Stimulated activated CD8-positive, alpha-beta memory T cell treated with anti-CD3 and anti-CD28 coated beads, Interleukin-15, amount 100 ng/mL, for 48 hours (primary cell): ENCODE measurements around the gene DENND1A.

ENCODE experiments used
- DNase-seq, 2 donors: peaks; one replicate each; pipeline ENCODE4 v3.0.0-alpha.2; 2020; ENCODE audit warnings: low read depth in 2 of 2

DENND1A gene

DNA sequence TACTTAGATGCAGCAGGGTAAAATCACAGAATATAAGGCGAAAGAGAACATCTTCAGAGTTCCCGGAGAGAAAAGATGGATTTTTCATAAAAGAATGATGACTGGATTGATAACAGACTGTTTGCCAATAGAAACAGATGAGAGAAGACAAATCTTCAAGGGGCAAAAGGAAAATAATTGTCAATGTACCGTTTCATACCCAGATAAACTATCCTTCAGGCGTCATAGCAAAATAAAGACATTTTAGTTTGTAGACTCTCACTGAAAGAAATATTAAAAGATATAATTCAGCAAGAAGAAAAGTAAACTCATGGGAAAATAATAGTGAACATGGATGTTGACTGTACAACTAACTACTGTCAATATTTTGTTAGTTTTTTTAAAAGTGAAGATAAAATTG lies 399.7 kb downstream of the DENND1A start:
- DNase-seq, result no peak

DNA sequence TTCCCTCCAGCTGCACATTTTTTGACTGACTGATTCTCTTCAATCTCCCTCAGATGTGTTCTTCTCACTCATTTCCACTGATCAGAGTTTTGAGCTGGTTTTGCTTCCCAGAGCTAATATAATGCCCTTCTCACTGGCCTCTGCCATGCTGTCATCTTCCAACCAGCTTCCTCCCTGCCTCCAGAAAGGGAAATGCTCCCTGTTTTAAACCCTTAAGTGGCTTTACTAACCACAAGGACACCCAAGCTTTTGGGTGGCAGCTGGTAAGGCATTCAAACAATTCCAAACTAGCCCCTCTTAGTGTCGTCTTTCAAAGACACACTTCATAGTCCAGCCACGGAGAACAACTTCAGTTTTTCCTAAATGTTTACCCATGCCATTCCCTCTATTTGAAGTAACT lies 401.4 kb downstream of the DENND1A start:
- DNase-seq, result no peak

DNA sequence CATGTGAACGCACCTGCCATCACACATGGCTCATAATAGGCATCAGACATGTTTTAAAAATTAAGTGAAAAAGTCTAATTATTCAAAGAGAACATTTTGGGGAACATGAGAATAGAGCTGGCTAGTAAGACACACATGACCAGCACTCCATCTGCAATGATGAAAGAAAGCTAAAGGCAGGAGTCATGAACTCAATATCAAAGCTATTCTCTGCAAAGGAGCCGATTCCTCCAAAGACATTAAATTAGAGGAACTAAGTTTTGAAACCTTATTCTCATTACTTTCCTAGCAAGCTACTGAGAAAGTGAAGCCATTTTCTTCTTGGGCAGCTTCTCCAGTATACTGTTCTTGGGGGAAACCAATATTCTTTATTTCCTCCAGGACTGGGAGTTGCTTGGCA lies 401.9 kb downstream of the DENND1A start:
- no peak for DNase-seq

DNA sequence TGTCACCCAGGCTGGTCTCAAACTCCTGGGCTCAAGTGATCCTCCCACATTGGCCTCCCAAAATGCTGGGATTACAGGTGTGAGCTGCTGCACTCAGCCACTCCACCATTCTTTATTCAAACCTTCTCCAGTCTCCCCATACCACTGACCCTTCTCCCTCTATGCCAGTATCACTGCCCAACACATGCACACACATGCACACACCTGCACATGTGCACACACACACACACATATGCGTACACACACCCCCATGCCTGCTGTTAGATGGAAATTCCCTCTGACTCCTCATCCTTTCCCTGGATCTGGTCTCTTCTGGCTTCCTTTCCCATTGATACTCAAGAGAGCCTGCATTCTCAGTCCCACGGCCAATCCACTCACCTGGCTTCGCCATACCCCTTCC lies 404.0 kb downstream of the DENND1A start:
- DNase-seq, result no peak

DNA sequence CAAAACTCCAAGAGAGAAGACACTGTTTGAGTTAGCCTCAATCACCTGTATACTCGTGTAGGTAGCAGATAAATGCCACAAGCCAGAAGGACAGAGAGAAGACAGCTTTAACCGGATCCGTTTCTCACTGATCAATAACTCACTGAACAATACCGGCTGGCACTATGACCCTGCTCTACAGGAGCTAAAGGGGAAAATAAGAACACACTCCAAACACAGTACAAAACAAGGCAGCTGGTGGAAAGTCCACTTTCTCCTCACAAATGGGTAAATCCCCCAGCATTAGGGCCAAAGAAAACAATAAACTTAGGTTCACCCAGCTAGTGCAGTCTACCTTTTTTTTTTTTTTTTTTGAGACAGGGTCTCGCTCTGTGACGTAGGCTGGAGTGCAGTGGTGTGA lies 404.5 kb downstream of the DENND1A start:
- no peak for DNase-seq

DNA sequence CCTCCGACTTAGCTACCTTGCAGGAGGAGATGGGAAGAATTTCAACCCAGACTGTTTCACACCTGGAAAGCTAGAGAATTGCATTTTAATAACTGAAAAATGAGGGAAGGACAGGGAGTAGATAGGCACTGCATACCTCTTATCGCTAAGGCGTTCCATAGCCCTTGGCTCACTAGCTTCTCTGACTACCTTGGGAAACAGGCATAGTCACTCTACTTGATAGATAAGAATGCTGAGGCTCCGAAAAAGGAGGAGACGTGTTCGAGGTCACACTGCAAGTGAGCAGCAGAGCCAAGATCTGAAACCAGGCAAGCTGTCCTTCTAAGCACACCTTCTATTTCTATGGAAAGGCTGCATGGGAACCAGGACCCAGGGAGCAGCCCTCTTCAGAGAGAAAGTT lies 405.1 kb downstream of the DENND1A start:
- DNase-seq, result no peak

DNA sequence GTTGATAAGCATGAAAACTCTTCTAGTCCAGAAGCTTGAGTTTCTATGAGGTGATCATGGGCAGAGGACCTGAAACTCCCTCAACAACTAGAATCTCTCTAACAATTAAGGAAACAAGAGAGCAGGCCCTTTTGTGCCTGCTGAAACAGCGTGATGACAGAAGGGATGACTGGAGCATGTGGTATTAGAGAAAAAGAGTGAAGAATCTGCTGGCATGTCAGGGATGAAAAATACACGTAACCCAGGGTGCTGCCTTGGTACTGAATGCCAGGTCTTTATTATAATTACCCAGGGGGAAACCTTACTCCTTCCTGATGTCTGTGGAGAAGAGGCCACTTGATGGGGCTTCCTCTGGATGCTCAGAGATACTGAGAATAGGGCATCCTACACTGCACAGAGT lies 406.1 kb downstream of the DENND1A start:
- DNase-seq, result no peak

DNA sequence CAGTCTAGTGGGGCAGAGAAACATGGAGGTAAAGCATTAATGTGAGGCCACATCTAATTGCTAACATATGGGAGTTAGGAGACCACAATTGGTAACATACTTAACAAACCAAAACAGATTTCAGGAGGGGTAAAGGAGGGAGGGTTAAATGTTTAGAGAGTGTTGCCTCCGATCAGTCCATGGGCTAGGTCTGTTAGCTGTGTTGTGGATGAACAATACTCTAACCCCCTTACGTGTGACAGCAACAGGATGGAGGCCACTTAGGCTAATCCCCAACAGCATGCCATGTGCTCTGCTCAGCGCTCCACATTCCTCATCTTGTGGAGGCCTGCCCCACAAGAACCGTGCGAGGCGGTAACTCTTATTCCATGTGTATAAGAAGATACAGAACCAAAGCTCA lies 406.9 kb downstream of the DENND1A start:
- no peak for DNase-seq

DNA sequence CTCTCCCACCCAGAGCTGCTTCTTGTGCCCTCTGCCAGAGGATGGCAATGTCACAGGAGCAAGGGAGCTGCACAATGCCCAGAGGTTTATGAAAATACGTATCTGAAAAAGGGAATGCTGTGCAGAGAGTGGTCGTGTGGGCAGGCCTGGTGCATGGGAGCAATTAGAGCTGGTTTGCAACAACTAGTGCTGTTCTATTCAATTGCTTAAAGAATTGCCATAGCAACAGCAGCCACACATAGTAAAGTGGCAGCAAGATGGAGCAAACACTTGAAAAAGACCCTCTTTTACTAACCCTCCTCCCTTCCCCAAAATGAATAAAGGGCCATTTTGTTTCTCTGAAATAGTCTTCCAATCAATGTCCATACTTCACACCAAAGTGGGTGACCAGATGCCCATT lies 407.7 kb downstream of the DENND1A start:
- no peak for DNase-seq

DNA sequence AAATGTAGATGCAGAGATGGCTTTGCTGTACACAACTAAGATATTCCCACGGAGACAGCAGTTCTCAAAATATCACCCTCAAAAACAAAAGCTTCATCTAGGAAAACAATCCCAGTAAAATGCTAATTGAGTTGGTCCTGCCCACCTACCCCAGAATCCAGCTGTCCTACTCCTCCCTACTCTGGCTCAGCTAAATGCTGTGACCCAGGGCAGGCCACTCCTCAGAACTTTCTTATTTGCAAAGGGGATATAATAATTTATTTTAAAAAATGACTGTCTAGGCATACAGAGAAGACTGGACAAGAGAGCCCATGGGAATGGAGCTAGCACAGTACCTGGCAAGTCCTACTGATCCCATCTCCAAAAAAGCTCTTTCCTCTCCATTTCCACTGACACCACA lies 411.6 kb downstream of the DENND1A start:
- no peak for DNase-seq

DNA sequence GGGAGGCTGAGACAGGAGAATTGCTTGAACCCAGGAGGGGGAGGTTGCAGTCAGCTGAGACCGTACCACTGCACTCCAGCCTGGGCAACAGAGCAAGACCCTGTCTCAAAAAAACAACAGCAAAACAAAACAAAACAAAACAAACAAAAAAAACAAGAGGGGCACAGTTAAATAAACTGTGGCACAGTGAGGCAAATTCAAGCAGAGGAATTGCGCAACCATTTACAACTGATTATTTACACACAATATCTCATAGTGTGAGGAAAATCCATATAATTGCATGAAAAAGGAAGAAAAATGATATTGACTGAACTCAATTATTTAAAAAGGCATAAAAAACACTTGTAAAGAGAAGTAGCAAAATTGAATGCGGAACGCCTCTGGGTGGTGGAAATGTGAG lies 412.4 kb downstream of the DENND1A start:
- DNase-seq, result no peak

DNA sequence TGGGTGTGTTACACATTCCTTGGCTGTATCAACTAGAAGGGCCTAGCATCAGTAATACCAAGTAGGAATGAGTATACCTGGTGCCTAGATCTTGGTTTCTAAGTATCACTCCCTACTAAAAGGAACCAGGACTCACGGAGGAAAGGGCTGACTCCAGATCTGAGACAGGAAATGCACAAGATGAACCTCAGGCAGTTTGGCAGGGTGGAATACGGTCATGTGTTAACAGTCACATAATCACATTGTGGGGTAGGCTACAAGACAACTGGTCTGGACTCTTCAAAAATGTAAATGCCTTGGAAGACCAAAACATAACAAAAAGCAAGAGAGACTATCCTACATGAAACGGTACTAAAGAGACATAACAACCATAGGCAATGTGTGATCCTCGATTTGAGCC lies 415.2 kb downstream of the DENND1A start:
- DNase-seq, result no peak

DNA sequence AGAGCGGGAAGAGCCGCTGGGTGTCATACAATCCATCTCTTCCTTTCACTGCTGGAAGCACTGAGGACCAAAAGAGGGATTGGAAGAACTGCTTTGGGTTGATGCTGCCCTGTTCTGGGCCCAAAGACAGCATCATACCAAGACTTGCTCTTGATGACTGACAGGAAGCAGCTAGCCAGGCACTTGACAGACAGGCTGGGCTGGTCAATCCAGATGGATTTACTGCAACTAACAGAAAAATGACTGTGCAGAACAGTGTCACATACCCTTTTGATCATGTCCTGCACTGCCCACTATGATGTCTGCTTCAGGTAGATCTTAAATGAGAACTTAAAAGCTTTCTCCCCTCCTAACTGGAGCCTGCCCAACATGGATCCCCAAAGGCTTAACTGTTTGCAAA lies 416.4 kb downstream of the DENND1A start:
- no peak for DNase-seq

DNA sequence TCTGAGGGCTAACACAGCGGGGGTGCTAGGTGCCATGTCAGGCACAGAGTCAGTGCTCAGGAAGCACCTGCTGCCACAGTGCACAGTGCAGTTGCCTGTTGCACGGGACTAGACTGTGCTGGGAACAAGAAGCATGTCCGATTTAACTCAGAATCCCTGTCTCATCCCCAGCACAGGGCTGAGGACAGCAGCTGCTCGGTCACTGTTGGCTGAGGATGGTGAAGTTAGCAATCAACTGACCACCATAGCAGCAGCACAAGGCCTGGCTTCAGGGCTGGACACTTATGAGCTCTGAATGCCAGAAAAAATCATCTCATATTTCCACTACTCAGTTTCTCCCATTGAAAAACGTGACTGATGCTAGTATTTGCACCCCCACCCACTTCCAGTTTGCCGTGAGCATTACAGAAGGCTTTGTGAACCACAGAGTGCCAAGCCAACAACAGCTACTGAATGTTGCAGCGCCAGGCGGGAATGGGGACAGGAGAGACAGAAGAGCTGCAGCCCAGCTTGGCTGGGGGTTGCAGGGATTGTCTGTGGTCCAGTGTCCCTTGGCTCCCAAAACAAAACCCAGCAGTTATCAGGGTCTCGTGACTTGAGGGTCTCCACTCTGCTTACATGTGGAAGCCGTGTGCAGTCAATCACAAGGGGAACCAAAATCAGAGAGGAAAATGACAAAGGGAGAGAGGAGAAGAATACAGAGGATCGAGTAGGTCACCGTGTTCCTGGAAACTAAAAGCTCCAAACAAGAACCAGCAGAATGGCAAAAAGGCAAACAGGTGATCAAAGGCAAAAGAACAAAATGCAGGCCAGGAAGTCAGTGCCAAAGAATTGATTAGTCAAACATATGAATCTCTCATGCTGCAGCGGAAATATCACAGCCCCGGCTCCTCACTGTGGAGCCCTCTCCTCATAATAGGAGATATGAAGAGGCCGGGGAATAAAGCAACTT lies 418.3 kb downstream of the DENND1A start:
- DNase-seq, result no peak

DNA sequence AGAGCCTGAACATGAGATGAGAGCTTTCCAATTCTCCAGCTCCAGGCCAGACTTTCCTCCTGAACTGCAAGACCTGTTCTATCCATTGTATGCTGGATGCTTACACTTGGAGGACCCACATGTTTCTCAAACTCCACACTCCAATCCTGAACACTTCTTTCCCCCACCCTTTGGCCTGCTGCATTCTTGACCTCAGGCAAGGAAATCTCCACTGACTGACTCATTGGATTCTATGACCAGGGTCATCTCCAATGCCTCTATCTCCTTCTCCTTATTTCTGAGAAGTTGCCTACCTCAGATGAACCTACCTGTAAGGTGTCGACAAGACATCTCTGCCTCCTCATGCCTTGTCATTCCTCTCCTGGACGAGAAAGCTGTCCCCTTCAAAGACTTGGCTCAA lies 420.3 kb downstream of the DENND1A start:
- no peak for DNase-seq

DNA sequence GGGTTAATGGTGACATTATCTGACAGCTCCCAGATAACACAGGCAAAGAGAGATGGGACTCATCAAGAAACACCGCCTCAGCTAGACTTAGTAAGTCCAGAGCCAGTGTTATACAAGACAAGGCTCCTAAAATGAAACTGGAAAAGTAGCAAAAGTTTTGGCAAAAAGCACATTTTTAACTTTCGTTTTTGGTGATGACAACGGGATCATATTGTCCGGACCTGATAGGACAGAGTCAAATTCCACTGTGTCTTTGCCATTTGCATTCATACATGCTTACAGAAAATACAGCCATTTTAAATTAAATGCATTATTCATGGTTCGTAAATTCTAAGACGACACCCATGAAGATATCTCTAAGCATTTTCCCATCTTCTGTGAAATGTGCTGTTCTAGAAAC lies 421.9 kb downstream of the DENND1A start:
- no peak for DNase-seq

DNA sequence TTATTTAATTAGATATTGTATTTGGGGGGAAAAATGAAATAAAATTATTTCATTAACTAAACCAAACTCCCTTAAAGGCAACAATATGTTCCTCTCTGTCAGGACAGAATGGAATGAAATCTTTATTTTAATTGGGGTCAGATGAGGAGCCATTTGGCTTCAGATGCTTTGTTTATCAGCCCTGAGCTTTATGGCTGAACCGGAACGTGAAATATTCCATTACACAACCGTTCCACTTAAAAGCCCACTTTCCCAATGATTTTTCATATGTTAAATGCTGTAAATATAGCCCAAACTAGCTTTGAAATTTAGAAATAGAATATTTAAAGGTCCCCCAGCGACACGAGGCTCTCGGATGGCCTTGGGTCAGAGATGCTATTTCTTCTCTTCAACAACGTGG lies 424.4 kb downstream of the DENND1A start:
- no peak for DNase-seq

DNA sequence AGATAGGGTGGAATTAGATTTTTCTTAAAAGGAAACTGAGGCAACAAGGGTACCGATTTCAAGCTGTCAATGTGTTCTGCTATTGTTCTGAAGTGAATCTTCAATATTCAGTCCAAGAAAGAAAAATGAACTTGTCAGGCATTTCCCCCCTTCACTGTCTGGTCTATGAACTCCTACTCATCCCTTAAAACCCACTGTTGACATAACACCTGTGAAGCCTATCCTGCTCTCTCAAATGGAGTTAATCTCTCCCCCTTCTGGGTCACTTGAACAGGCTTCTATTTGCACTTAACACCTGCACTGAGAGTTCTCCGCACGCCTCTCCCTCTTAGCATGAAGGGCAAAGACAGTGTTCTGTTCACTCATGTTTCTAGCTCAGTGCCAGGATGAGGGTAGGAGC lies 429.6 kb downstream of the DENND1A start:
- DNase-seq, result no peak

DNA sequence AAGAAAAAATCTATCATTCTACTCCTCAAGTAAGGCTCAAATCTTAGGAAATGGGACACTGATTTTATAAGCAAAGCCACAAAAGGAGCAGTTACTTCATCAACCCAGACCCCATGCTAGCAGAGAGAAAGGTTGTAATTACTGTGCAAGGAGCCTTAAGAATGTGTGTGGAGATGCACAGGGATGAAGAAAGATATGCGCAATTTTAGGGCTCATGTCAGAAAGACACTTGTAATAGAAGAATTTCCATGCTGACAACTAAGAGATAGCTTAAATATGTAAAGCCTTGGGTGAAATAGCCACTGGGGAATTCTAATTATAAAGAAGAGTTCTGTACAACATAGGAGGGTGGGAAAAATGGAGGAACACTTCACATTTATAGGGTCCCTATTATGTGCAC lies 432.1 kb downstream of the DENND1A start:
- DNase-seq, result no peak

DNA sequence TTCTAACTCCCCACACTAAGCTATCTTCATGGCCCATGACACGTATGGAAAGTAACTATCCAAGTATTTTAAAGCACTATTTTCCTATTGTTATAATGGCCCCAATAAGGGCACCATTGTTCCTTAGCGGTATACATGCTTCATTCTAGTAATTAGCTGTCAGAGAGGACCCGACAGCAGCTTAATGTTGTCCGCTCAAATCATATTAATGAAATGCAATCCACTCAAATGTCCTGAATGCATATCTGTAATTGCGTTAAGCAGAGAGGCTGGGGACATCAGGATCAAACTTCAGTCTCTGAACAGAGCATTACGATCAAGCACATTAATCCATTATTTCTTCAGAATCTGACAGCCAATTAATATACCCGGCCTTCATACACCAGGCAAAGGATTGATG lies 434.2 kb downstream of the DENND1A start:
- DNase-seq, result no peak

DNA sequence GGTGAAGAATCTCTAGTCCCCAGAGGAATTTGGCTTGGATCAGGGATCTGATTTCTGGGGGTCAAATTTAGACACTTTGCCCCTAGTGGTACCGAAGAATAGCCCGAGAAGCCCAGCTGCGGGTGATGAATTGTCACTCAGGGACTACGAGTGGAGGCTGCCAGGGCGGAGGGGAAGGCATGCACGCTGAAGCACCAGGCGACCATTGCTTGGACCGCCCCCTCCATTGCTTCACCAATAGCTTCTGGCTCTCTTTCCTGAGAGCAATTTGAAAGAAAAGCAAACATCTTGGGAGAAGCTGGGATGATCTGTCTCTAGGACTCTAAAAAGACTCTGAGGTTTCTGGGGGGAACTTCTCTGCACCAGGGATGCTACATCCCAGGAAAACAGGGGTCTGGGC lies 436.3 kb downstream of the DENND1A start:
- no peak for DNase-seq

DNA sequence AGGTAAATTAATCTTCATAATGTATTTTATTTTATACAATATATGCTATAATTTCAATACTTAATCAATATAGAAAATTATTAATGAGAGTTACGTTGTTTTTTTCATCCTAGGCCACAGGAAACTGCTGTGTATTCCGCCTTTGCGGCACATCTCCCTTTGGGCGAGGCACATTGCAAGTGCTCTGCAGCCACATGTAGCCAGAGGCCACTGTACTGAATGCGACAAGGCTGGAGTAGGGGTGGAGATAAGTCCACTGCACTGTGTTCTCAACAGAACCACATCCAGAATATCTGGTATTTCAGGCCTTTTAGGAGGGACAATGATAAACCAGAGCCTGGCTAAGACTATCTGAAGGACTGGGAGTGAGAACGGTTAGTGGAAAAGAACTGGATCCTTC lies 439.2 kb downstream of the DENND1A start:
- no peak for DNase-seq

DNA sequence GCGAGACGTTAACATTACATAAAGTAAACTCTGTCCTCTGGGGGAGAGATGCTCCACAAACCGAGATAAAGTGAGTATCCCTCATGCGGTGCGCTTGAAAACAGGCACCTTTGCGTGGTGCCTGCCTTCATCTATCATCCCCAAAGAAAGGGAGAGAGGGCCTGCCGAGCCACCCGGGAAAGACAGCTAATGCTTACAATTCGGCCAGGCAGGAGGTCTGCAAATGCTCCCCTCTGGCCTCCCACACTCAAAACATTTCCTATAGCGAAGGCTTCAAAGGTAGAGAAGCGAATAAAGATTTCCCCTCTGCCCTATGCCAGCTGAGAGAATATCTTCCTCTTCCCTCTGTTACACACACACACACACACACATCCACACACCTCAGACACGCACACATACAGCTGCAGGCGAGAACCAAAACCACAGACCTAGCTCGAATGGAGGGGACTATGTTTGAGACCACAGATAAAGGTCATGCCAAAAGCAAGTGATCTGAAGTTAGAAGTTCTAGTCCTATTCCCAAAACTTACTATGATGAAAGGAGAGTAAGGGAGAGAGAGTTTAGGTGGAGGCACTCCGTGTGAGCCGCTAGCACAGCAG lies 441.1 kb downstream of the DENND1A start:
- DNase-seq, result no peak
